MCF 10A (cell line): ENCODE data around the gene MAP2K5. TPM values are rescaled to one million over a fixed set of nuclear protein-coding genes. Genes with fewer than 3 reads are reported as not detected.
A peak's percentile ranks its signal among the peaks of the same experiment; 100 is the strongest.

ENCODE experiments used
- BruUV-seq: library from RNA; stranded (reverse); fragments of 400-500 nt; replicated peaks from 2 replicates; lab custom pipeline; 2021; lab: Mats Ljungman, UMichigan
- CTCF ChIA-PET: fragments of 300-600 bp; sonication (Branson Sonifier 250); formaldehyde crosslinking; extraction: SDS; loops from one replicate; lab custom pipeline; 2021; ENCODE audit warnings: antibody characterized with exemption, inconsistent platforms; lab: Yijun Ruan, JAX
- POLR2A ChIA-PET: fragments of 300-600, 350-650 bp; sonication (Branson Sonifier 250); formaldehyde crosslinking; extraction: SDS; loops from one replicate; lab custom pipeline; 2020; ENCODE audit warnings: antibody characterized with exemption, inconsistent platforms; lab: Yijun Ruan, JAX
- DNase-seq: peaks from one replicate; pipeline ENCODE4 v3.0.0-alpha.2; 2018; ENCODE audit not compliant: unreplicated experiment
- H3K27ac Mint-ChIP-seq: one replicate; pipeline ENCODE4 v1.8.0; 2022; ENCODE audit warnings: mild to moderate bottlenecking, low read depth, mixed read lengths; ENCODE audit not compliant: unreplicated experiment
- H3K27me3 Mint-ChIP-seq: one replicate; pipeline ENCODE4 v1.8.0; 2022; ENCODE audit warnings: mixed read lengths; ENCODE audit not compliant: insufficient read depth, unreplicated experiment
- H3K36me3 Mint-ChIP-seq: one replicate; pipeline ENCODE4 v1.8.0; 2022; ENCODE audit warnings: mild to moderate bottlenecking, moderate library complexity, mixed read lengths; ENCODE audit not compliant: insufficient read depth, unreplicated experiment
- H3K4me1 Mint-ChIP-seq: one replicate; pipeline ENCODE4 v1.8.0; 2022; ENCODE audit warnings: mixed read lengths; ENCODE audit not compliant: insufficient read depth, unreplicated experiment
- H3K4me3 Mint-ChIP-seq: one replicate; pipeline ENCODE4 v1.8.0; 2022; ENCODE audit warnings: mild to moderate bottlenecking, moderate library complexity, mixed read lengths; ENCODE audit not compliant: unreplicated experiment
- H3K9me3 Mint-ChIP-seq: one replicate; pipeline ENCODE4 v1.8.0; 2022; ENCODE audit warnings: mixed read lengths; ENCODE audit not compliant: unreplicated experiment
- intact Hi-C: fragments of 100-400 bp; cut with micrococcal nuclease; formaldehyde crosslinking; loops from 2 replicates; pipeline ENCODE4 v1.14.1; 2022
- total RNA-seq: library from RNA; stranded (reverse); gene quantifications from 2 replicates; pipeline ENCODE4 v1.2.3, GENCODE V29; 2022
- TF ChIP-seq, protein P1 (sequence below): fragments of 200-600 bp; IDR thresholded peaks from one replicate; pipeline ENCODE4 v1.8.0; 2022; ENCODE audit warnings: antibody characterized with exemption, mild to moderate bottlenecking; ENCODE audit not compliant: unreplicated experiment

MAP2K5 gene
- total RNA-seq, 1 experiment from 2014 or later = 24.4 TPM

DNA sequence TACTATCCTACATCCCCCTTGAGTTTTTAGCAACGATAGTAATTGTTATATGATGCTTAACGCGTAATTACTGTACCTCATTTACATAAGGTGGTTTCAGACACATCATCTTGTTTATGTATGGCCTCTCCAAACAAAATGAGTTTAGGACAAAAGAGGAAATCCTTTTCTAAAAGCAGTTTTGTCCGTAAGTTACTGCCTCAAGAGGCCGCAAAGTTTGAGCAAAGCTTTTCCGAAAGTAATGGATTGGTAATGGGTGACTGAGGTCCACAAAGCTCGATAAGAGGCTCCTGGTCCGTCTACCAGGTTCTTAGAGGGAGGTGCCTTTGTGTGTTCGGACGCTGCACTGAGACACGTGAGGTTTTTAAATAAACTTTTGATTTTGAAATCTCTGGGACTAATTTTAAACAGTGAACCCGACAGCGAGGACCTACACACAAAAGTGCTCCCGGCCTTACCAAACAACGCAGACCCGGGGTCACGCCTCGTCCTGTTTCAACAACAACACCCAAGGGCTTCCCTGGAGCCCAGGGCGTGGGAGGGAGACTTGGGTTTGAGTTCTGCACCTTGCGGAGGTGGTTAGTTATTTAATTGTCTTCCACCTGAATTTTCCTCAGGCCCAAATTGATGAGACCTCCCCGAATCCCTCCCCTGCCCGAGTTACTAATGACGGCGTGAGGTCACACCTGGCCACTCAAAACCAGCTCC, 22.0 kb upstream of the MAP2K5 start:
- CTCF ChIA-PET = interaction anchor here (0.5 to 1.2 kb wide), 4 partner anchors 19 to 476 kb away, joined by 3 to 5 read pairs (median 4); no protein-coding TSS in a partner anchor
- DNase-seq = no peak
- Mint-ChIP-seq H3K27ac (peak overlapping the region; percentile 59), H3K36me3 (peaks cover 18% of the 10 kb centered on the region), H3K4me3 (peak overlapping the region; percentile 74), H3K9me3 (no peaks in the 10 kb centered on the region), H3K27me3 (no peaks in the 10 kb centered on the region), H3K4me1 (peaks cover 13% of the 10 kb centered on the region)
- POLR2A ChIA-PET = interaction anchor here (0.6 to 5.0 kb wide), 24 partner anchors 9 to 778 kb away, joined by 3 to 91 read pairs (median 4); partner anchors contain the start of gene MAP2K5
- intact Hi-C loops = loop anchor here (1.0 to 5.0 kb wide), 2 partner anchors 227 to 314 kb away; no protein-coding TSS in a partner anchor
- TF ChIP-seq, protein P1, sequence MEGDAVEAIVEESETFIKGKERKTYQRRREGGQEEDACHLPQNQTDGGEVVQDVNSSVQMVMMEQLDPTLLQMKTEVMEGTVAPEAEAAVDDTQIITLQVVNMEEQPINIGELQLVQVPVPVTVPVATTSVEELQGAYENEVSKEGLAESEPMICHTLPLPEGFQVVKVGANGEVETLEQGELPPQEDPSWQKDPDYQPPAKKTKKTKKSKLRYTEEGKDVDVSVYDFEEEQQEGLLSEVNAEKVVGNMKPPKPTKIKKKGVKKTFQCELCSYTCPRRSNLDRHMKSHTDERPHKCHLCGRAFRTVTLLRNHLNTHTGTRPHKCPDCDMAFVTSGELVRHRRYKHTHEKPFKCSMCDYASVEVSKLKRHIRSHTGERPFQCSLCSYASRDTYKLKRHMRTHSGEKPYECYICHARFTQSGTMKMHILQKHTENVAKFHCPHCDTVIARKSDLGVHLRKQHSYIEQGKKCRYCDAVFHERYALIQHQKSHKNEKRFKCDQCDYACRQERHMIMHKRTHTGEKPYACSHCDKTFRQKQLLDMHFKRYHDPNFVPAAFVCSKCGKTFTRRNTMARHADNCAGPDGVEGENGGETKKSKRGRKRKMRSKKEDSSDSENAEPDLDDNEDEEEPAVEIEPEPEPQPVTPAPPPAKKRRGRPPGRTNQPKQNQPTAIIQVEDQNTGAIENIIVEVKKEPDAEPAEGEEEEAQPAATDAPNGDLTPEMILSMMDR = no peak
- TSS peak; percentile 82 for BruUV-seq

- peak within 1 kb of the TSS; percentile 74 for H3K4me3 Mint-ChIP-seq
- intact Hi-C loops = loop anchor here (5.0 kb wide), 1 partner anchor 226 kb away; no protein-coding TSS in a partner anchor
- TF ChIP-seq, protein P1 = no peak
- H3K27me3 Mint-ChIP-seq = no peaks in the 10 kb centered on the region
- H3K36me3 Mint-ChIP-seq = peaks cover 16% of the 10 kb centered on the region
- POLR2A ChIA-PET = interaction anchor here (0.6 to 5.0 kb wide), 27 partner anchors 9 to 758 kb away, joined by 3 to 91 read pairs (median 4); partner anchors contain the start of genes FEM1B and MAP2K5
- H3K9me3 Mint-ChIP-seq = no peaks in the 10 kb centered on the region
- peak within 1 kb of the TSS; percentile 59 for H3K27ac Mint-ChIP-seq
- peaks cover 13% of the 10 kb centered on the region for H3K4me1 Mint-ChIP-seq
- BruUV-seq = no TSS peak
- CTCF ChIA-PET = interaction anchor here (0.5 to 1.2 kb wide), 3 partner anchors 11 to 59 kb away, joined by 3 to 5 read pairs (median 4); no protein-coding TSS in a partner anchor
- peak; percentile 90 for DNase-seq
These were observed 21.3 kb upstream of the MAP2K5 start, which contains the start of gene C15orf61 for GRCh38 chr15:67521029-67521782. C15orf61 (plus strand) TSS chr15:67521131; CDS start chr15:67521249, 118 bp downstream.

DNA sequence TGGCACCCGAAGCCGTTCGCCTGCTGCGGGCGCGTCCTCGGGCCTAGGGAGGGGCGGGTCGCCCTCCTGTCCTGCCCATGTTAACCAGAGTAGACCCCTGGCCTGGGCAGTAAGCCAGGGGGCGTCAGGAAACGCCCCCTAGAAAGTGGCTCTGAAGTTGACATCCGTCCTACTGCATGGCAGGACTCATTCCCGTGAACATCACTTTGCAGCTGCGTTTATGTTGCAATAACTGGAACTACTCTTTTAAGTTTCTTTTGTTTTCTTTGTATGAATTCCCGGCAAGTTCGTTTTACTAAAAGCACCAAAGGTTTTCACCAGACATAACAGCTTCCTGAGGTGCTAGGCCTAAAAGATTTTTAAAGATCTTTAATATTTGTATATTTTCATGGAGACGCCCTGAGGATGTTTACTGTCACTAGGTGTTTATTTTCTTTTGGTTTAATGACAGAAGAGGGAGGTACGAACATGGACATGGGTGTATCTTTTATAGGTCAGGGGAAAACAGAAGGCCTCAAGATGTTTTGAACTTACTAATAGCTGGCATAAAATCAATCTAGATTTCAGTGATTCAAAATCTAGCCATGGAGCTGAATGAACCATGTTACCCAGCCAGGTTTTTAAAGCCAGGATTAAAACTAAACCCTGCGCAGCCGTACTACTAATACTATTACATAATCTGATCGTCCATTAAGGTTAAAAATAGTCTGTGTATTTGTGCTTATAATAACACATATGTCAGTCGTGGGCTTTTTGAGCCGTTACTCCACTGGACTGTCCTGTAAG, 20.5 kb upstream of the MAP2K5 start:
- ChIA-PET POLR2A (interaction anchor here (0.6 to 5.0 kb wide), 23 partner anchors 8 to 759 kb away, joined by 3 to 91 read pairs (median 3); partner anchors contain the start of genes FEM1B, MAP2K5 and SMAD3), CTCF (interaction anchor here (0.9 kb wide), 1 partner anchor 11 kb away, joined by 3 read pairs; no protein-coding TSS in a partner anchor)
- DNase-seq = peak; percentile 50

More for the DNA sequence above, 20.5 kb upstream of the MAP2K5 start:
- Mint-ChIP-seq H3K27me3 (no peaks in the 10 kb centered on the region), H3K4me1 (peaks cover 13% of the 10 kb centered on the region), H3K4me3 (peak overlapping the region; percentile 74), H3K9me3 (no peaks in the 10 kb centered on the region), H3K36me3 (peaks cover 13% of the 10 kb centered on the region), H3K27ac (peak overlapping the region; percentile 59)
- TF ChIP-seq, protein P1 = no peak
- BruUV-seq = TSS peak; percentile 58
- intact Hi-C loops = loop anchor here (5.0 kb wide), 1 partner anchor 225 kb away; no protein-coding TSS in a partner anchor
